Breast epithelium (tissue), 4 donors: ENCODE measurements around the gene ANKRD31. TPM values are rescaled to one million over a fixed set of nuclear protein-coding genes. Genes with fewer than 3 reads are reported as not detected.

ENCODE experiments used
- DNase-seq, 2 donors: peaks; one replicate each; pipeline ENCODE4 v3.0.0-alpha.2; 2019; ENCODE audit warnings: low spot score in 2 of 2
- H3K27ac ChIP-seq, 2 donors: fragments of 200-600 bp; sonication (generic) in 1 of 2; one replicate each; pipeline ENCODE4 v1.5.1; 2016 to 2019; ENCODE audit warnings: mild to moderate bottlenecking in 1 of 2
- H3K27me3 ChIP-seq, 2 donors: fragments of 200-600 bp; sonication (generic) in 1 of 2; one replicate each; pipeline versions ENCODE4 v1.5.1 to v1.6.0; 2017 to 2019; ENCODE audit warnings: control low read depth in 1 of 2, mild to moderate bottlenecking in 1 of 2
- H3K36me3 ChIP-seq: fragments of 200-600 bp; one replicate; pipeline ENCODE4 v1.5.1; 2019
- H3K4me1 ChIP-seq, 2 donors: fragments of 200-600 bp; sonication (generic); one replicate each; pipeline ENCODE4 v1.5.1; 2016 to 2019; ENCODE audit warnings: control low read depth in 1 of 2
- H3K4me3 ChIP-seq, 3 donors: fragments of 200-600 bp; sonication (generic); 1 replicate in 2 of 3; 2 replicates in 1 of 3; pipeline ENCODE4 v1.5.1; 2016 to 2019; ENCODE audit warnings: mild to moderate bottlenecking in 3 of 3, moderate library complexity in 2 of 3
- H3K9me3 ChIP-seq, 2 donors: fragments of 200-600 bp; sonication (generic) in 1 of 2; one replicate each; pipeline ENCODE4 v1.5.1; 2016 to 2019; ENCODE audit warnings: control low read depth in 1 of 2
- CTCF ChIP-seq, 3 donors: fragments of 450-650 bp; IDR thresholded peaks; one replicate each; pipeline ENCODE4 v1.5.1; 2016 to 2017; ENCODE audit warnings: antibody characterized with exemption in 3 of 3, mild to moderate bottlenecking in 3 of 3, moderate library complexity in 3 of 3
- POLR2A ChIP-seq: fragments of 450-650 bp; IDR thresholded peaks from one replicate; pipeline ENCODE4 v1.6.1; 2016; ENCODE audit warnings: antibody characterized with exemption, mild to moderate bottlenecking, moderate library complexity
- POLR2AphosphoS5 ChIP-seq, 3 donors: sonication (generic); formaldehyde crosslinking; IDR thresholded peaks; one replicate each; pipeline ENCODE4 v1.6.1; 2017; ENCODE audit warnings: antibody characterized with exemption in 3 of 3
- intact Hi-C: fragments of 100-400 bp; cut with DNase I; formaldehyde crosslinking; loops from one replicate; pipeline ENCODE4 v1.15.1; 2023; ENCODE audit warnings: low total_unique reads
- total RNA-seq, 3 donors: library from RNA; depleted of rRNA; stranded (reverse); fragments of >200 nt; gene quantifications; one replicate each; pipeline ENCODE4 v1.1.0, GENCODE V29; 2016

ANKRD31 gene
- total RNA-seq, 3 donors from 2014 or later, result 0.32 to 0.66 (median 0.59) TPM

DNA sequence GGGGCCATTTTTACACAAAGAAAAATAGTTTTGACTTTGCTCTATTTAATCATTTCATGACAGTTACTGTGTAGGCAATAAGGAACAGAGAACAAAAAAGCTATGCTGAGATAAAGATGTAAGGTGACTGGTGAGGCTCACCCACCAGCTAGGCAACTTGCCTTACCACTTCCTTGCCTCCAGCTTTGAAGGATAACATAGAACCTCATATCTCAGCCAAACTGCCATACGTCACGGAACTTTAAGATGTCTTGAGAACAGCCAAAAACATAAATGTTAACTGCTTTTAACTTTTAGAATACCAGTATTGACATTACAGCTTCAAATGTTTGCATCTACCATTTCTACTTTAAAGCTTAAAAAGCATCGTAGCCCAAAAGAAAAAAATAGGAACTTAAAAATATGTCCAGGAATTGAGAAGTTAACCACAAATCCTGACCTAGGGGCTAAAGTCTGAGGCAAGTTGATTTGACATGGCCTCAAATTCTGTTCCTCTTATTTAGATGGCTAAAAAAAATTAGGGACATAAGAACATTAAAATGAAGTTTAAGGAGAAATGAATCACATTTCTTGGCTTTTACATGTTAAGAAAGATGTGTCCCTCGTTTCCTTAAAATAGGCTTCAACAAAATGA lies 176.6 kb downstream of the ANKRD31 start:
- Histone ChIP-seq H3K4me1 (no peaks in the 10 kb centered on the region), H3K27me3 (no peaks in the 10 kb centered on the region), H3K36me3 (no peaks in the 10 kb centered on the region), H3K27ac (no peak overlapping the region), H3K9me3 (no peaks in the 10 kb centered on the region), H3K4me3 (no peak overlapping the region)
- DNase-seq, result no peak
- intact Hi-C loops, result no loop called here
- TF ChIP-seq POLR2AphosphoS5 (IDR thresholded peaks at IDR 0.05), result no peak

- Histone ChIP-seq H3K9me3 (no peaks in the 10 kb centered on the region), H3K4me3 (no peak overlapping the region), H3K27me3 (no peaks in the 10 kb centered on the region), H3K27ac (no peak overlapping the region), H3K4me1 (no peaks in the 10 kb centered on the region), H3K36me3 (no peaks in the 10 kb centered on the region)
- DNase-seq, result no peak
- intact Hi-C loops, result no loop called here
- TF ChIP-seq POLR2A (no peak), POLR2AphosphoS5 (IDR thresholded peaks at IDR 0.05) (no peak), CTCF (IDR thresholded peaks at IDR 0.05) (no peak)
Observed at GRCh38 chr5:75058986-75059535, 177.6 kb downstream of the ANKRD31 start.

- intact Hi-C loops, result no loop called here
- Histone ChIP-seq H3K4me1 (no peaks in the 10 kb centered on the region), H3K9me3 (no peaks in the 10 kb centered on the region), H3K27me3 (no peaks in the 10 kb centered on the region), H3K27ac (no peak overlapping the region), H3K36me3 (no peaks in the 10 kb centered on the region), H3K4me3 (no peak overlapping the region)
- DNase-seq, result no peak
- TF ChIP-seq POLR2AphosphoS5 (IDR thresholded peaks at IDR 0.05) (no peak), CTCF (IDR thresholded peaks at IDR 0.05) (no peak), POLR2A (no peak)
Observed at GRCh38 chr5:75057561-75057960, 179.1 kb downstream of the ANKRD31 start.

DNA sequence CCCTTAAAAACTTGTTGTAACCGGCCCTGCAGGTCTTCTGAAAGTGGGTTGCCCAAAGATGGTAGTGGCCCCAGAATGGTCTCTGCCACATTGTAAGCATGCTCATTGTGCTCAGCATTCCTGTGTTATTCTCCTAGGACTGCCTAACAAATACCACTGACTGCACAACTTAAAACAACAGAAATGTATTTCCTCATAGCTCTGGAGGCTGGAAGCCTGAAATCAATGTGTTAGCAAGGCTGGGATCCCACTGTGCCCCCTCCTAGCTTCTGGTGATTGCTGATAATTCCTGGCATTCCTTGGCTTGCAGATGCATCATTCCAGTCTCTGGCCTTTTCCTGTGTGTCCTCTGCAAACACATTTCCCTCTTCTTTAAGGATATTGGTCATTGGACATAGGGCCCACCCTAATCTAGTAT lies 180.9 kb downstream of the ANKRD31 start:
- H3K27ac ChIP-seq, result no peak overlapping the region
- intact Hi-C loops, result no loop called here

GRCh38 chr5:75054134-75054930 lies 182.3 kb downstream of the ANKRD31 start:
- Histone ChIP-seq H3K36me3 (no peaks in the 10 kb centered on the region), H3K9me3 (no peaks in the 10 kb centered on the region), H3K27me3 (no peaks in the 10 kb centered on the region), H3K27ac (peak overlapping the region; percentile 82 to 95), H3K4me3 (peak overlapping the region; percentile 59 to 92 (median 91)), H3K4me1 (no peaks in the 10 kb centered on the region)
- intact Hi-C loops, result no loop called here
- TF ChIP-seq POLR2A (no peak), POLR2AphosphoS5 (IDR thresholded peaks at IDR 0.05) (no peak), CTCF (IDR thresholded peaks at IDR 0.05) (no peak)
- peak in 1 of 2 donors; percentile 35 for DNase-seq

More for the DNA sequence above, 180.9 kb downstream of the ANKRD31 start:
- Histone ChIP-seq H3K36me3 (no peaks in the 10 kb centered on the region), H3K4me1 (no peaks in the 10 kb centered on the region), H3K4me3 (no peak overlapping the region), H3K27me3 (no peaks in the 10 kb centered on the region), H3K9me3 (no peaks in the 10 kb centered on the region)
- no peak for DNase-seq
- TF ChIP-seq CTCF (IDR thresholded peaks at IDR 0.05), result no peak
